ENCODE results near the gene CFAP52. TPM values are rescaled to one million over a fixed set of nuclear protein-coding genes. Genes with fewer than 3 reads are reported as not detected.
"Not testable (repeated sequence)": the region's sequence is repeated elsewhere in the genome, so short reads cannot be mapped to it uniquely, and the experiment has no call there.

CFAP52 gene
- total RNA-seq, 1 donor from 2014 or later = not detected

- DNase-seq (ENCODE audit: low spot score) = no peak
- H3K36me3 Mint-ChIP-seq (ENCODE audit: low read depth) = no peaks in the 10 kb centered on the region
Observed at GRCh38 chr17:9587969-9588656, 11.7 kb downstream of the CFAP52 start.

GRCh38 chr17:9594065-9594464, 17.6 kb downstream of the CFAP52 start:
- intact Hi-C loops (cut with micrococcal nuclease) = no loop called here
- H3K9me3 Mint-ChIP-seq = no peaks in the 10 kb centered on the region
- no peak overlapping the region for H3K4me3 Mint-ChIP-seq
- no peak for DNase-seq (ENCODE audit: low spot score)
- no peaks in the 10 kb centered on the region for H3K4me1 Mint-ChIP-seq (ENCODE audit: low read depth)
- H3K36me3 Mint-ChIP-seq (ENCODE audit: low read depth) = no peaks in the 10 kb centered on the region
- H3K27me3 Mint-ChIP-seq (ENCODE audit: insufficient read depth) = peaks cover 2% of the 10 kb centered on the region
- no peak overlapping the region for H3K27ac Mint-ChIP-seq

More at GRCh38 chr17:9587969-9588656, 11.7 kb downstream of the CFAP52 start:
- Mint-ChIP-seq H3K27ac (no peak overlapping the region), H3K4me3 (no peak overlapping the region), H3K4me1 (ENCODE audit: low read depth) (no peaks in the 10 kb centered on the region), H3K27me3 (ENCODE audit: insufficient read depth) (peaks cover 7% of the 10 kb centered on the region), H3K9me3 (peaks cover 10% of the 10 kb centered on the region)
- intact Hi-C loops (cut with micrococcal nuclease) = no loop called here

GRCh38 chr17:9597638-9598037, 21.2 kb downstream of the CFAP52 start:
- H3K4me1 Mint-ChIP-seq (ENCODE audit: low read depth); H3K27me3 Mint-ChIP-seq (ENCODE audit: insufficient read depth); DNase-seq (ENCODE audit: low spot score); H3K9me3 Mint-ChIP-seq; H3K4me3 Mint-ChIP-seq; intact Hi-C loops (cut with micrococcal nuclease); H3K27ac Mint-ChIP-seq; H3K36me3 Mint-ChIP-seq (ENCODE audit: low read depth): not testable (repeated sequence)

GRCh38 chr17:9598661-9599060, 22.2 kb downstream of the CFAP52 start:
- Mint-ChIP-seq H3K27ac (no peak overlapping the region), H3K4me3 (no peak overlapping the region), H3K36me3 (ENCODE audit: low read depth) (no peaks in the 10 kb centered on the region), H3K27me3 (ENCODE audit: insufficient read depth) (peaks cover 2% of the 10 kb centered on the region), H3K9me3 (no peaks in the 10 kb centered on the region), H3K4me1 (ENCODE audit: low read depth) (no peaks in the 10 kb centered on the region)
- intact Hi-C loops (cut with micrococcal nuclease) = no loop called here
- no peak for DNase-seq (ENCODE audit: low spot score)

GRCh38 chr17:9604583-9604982, 28.1 kb downstream of the CFAP52 start:
- H3K27me3 Mint-ChIP-seq (ENCODE audit: insufficient read depth); H3K36me3 Mint-ChIP-seq (ENCODE audit: low read depth); H3K4me3 Mint-ChIP-seq; DNase-seq (ENCODE audit: low spot score); intact Hi-C loops (cut with micrococcal nuclease); H3K27ac Mint-ChIP-seq; H3K4me1 Mint-ChIP-seq (ENCODE audit: low read depth); H3K9me3 Mint-ChIP-seq: not testable (repeated sequence)

GRCh38 chr17:9606453-9606852, 30.0 kb downstream of the CFAP52 start:
- Mint-ChIP-seq H3K4me1 (ENCODE audit: low read depth) (no peaks in the 10 kb centered on the region), H3K4me3 (no peak overlapping the region), H3K9me3 (no peaks in the 10 kb centered on the region), H3K36me3 (ENCODE audit: low read depth) (no peaks in the 10 kb centered on the region), H3K27me3 (ENCODE audit: insufficient read depth) (no peaks in the 10 kb centered on the region), H3K27ac (no peak overlapping the region)
- DNase-seq (ENCODE audit: low spot score) = no peak
- intact Hi-C loops (cut with micrococcal nuclease) = no loop called here

GRCh38 chr17:9607058-9607457, 30.6 kb downstream of the CFAP52 start:
- H3K9me3 Mint-ChIP-seq; H3K27me3 Mint-ChIP-seq (ENCODE audit: insufficient read depth); H3K36me3 Mint-ChIP-seq (ENCODE audit: low read depth); H3K4me1 Mint-ChIP-seq (ENCODE audit: low read depth); intact Hi-C loops (cut with micrococcal nuclease); H3K27ac Mint-ChIP-seq; DNase-seq (ENCODE audit: low spot score); H3K4me3 Mint-ChIP-seq: not testable (repeated sequence)

- no peak overlapping the region for H3K27ac Mint-ChIP-seq
- no peaks in the 10 kb centered on the region for H3K36me3 Mint-ChIP-seq (ENCODE audit: low read depth)
- H3K27me3 Mint-ChIP-seq (ENCODE audit: insufficient read depth) = no peaks in the 10 kb centered on the region
- intact Hi-C loops (cut with micrococcal nuclease) = no loop called here
- no peaks in the 10 kb centered on the region for H3K9me3 Mint-ChIP-seq
- no peak overlapping the region for H3K4me3 Mint-ChIP-seq
- DNase-seq (ENCODE audit: low spot score) = no peak
- no peaks in the 10 kb centered on the region for H3K4me1 Mint-ChIP-seq (ENCODE audit: low read depth)
Observed at GRCh38 chr17:9611557-9611956, 35.1 kb downstream of the CFAP52 start.

- H3K27ac Mint-ChIP-seq = no peak overlapping the region
- no peak for DNase-seq (ENCODE audit: low spot score)
- no peaks in the 10 kb centered on the region for H3K36me3 Mint-ChIP-seq (ENCODE audit: low read depth)
- no peak overlapping the region for H3K4me3 Mint-ChIP-seq
- intact Hi-C loops (cut with micrococcal nuclease) = no loop called here
- H3K9me3 Mint-ChIP-seq = no peaks in the 10 kb centered on the region
- H3K27me3 Mint-ChIP-seq (ENCODE audit: insufficient read depth) = no peaks in the 10 kb centered on the region
- no peaks in the 10 kb centered on the region for H3K4me1 Mint-ChIP-seq (ENCODE audit: low read depth)
Observed at GRCh38 chr17:9612006-9612405, 35.6 kb downstream of the CFAP52 start.

GRCh38 chr17:9615486-9615885, 39.0 kb downstream of the CFAP52 start:
- no peak for DNase-seq (ENCODE audit: low spot score)
- no peak overlapping the region for H3K4me3 Mint-ChIP-seq
- H3K36me3 Mint-ChIP-seq (ENCODE audit: low read depth) = no peaks in the 10 kb centered on the region
- no peaks in the 10 kb centered on the region for H3K27me3 Mint-ChIP-seq (ENCODE audit: insufficient read depth)
- H3K9me3 Mint-ChIP-seq = no peaks in the 10 kb centered on the region
- no peaks in the 10 kb centered on the region for H3K4me1 Mint-ChIP-seq (ENCODE audit: low read depth)
- H3K27ac Mint-ChIP-seq = no peak overlapping the region
- intact Hi-C loops (cut with micrococcal nuclease) = no loop called here

- intact Hi-C loops (cut with micrococcal nuclease) = no loop called here
- Mint-ChIP-seq H3K4me1 (ENCODE audit: low read depth) (no peaks in the 10 kb centered on the region), H3K9me3 (peaks cover 10% of the 10 kb centered on the region), H3K27ac (no peak overlapping the region), H3K4me3 (no peak overlapping the region), H3K36me3 (ENCODE audit: low read depth) (no peaks in the 10 kb centered on the region), H3K27me3 (ENCODE audit: insufficient read depth) (no peaks in the 10 kb centered on the region)
- no peak for DNase-seq (ENCODE audit: low spot score)
Observed at GRCh38 chr17:9622961-9623360, 46.5 kb downstream of the CFAP52 start.

GRCh38 chr17:9628509-9628908, 52.1 kb downstream of the CFAP52 start:
- no peaks in the 10 kb centered on the region for H3K4me1 Mint-ChIP-seq (ENCODE audit: low read depth)
- peaks cover 2% of the 10 kb centered on the region for H3K9me3 Mint-ChIP-seq
- H3K36me3 Mint-ChIP-seq (ENCODE audit: low read depth) = no peaks in the 10 kb centered on the region
- no peak for DNase-seq (ENCODE audit: low spot score)
- no peaks in the 10 kb centered on the region for H3K27me3 Mint-ChIP-seq (ENCODE audit: insufficient read depth)
- H3K4me3 Mint-ChIP-seq = no peak overlapping the region
- H3K27ac Mint-ChIP-seq = no peak overlapping the region
- intact Hi-C loops (cut with micrococcal nuclease) = no loop called here

GRCh38 chr17:9632741-9633140, 56.3 kb downstream of the CFAP52 start:
- no peaks in the 10 kb centered on the region for H3K36me3 Mint-ChIP-seq (ENCODE audit: low read depth)
- intact Hi-C loops (cut with micrococcal nuclease) = no loop called here
- DNase-seq (ENCODE audit: low spot score) = no peak

GRCh38 chr17:9635340-9635739, 58.9 kb downstream of the CFAP52 start:
- Mint-ChIP-seq H3K27ac (no peak overlapping the region), H3K4me1 (ENCODE audit: low read depth) (no peaks in the 10 kb centered on the region), H3K36me3 (ENCODE audit: low read depth) (no peaks in the 10 kb centered on the region), H3K4me3 (no peak overlapping the region), H3K27me3 (ENCODE audit: insufficient read depth) (no peaks in the 10 kb centered on the region), H3K9me3 (no peaks in the 10 kb centered on the region)
- intact Hi-C loops (cut with micrococcal nuclease) = no loop called here
- DNase-seq (ENCODE audit: low spot score) = no peak

More at GRCh38 chr17:9632741-9633140, 56.3 kb downstream of the CFAP52 start:
- H3K4me1 Mint-ChIP-seq (ENCODE audit: low read depth) = no peaks in the 10 kb centered on the region
- no peaks in the 10 kb centered on the region for H3K27me3 Mint-ChIP-seq (ENCODE audit: insufficient read depth)
- H3K9me3 Mint-ChIP-seq = no peaks in the 10 kb centered on the region
- H3K27ac Mint-ChIP-seq = no peak overlapping the region
- no peak overlapping the region for H3K4me3 Mint-ChIP-seq
